Thyroid gland (tissue), 4 donors: Measurements from ENCODE around the gene UNC13A. TPM values are rescaled to one million over a fixed set of nuclear protein-coding genes. Genes with fewer than 3 reads are reported as not detected.

Experiments
- DNase-seq, 2 donors: peaks; one replicate each; pipeline ENCODE4 v3.0.0-alpha.2; 2019
- H3K27ac ChIP-seq, 3 donors: fragments of 200-600 bp; sonication (generic); 1 replicate in 2 of 3; 2 replicates in 1 of 3; pipeline ENCODE4 v1.5.1; 2016 to 2019; ENCODE audit warnings: mild to moderate bottlenecking in 1 of 3, moderate library complexity in 1 of 3
- H3K27me3 ChIP-seq: fragments of 200-600 bp; sonication (generic); one replicate; pipeline ENCODE4 v1.5.1; 2019
- H3K36me3 ChIP-seq, 2 donors: fragments of 200-600 bp; sonication (generic); one replicate each; pipeline ENCODE4 v1.5.1; 2016 to 2019
- H3K4me1 ChIP-seq, 2 donors: fragments of 200-600 bp; sonication (generic); one replicate each; pipeline ENCODE4 v1.5.1; 2017 to 2019
- H3K4me3 ChIP-seq, 3 donors: fragments of 200-600 bp; sonication (generic); replicated peaks in 1 of 3; 1 replicate in 2 of 3; 2 replicates in 1 of 3; pipeline ENCODE4 v1.5.1; 2016; ENCODE audit warnings: mild to moderate bottlenecking in 1 of 3
- H3K9me3 ChIP-seq: fragments of 200-600 bp; sonication (generic); one replicate; pipeline ENCODE4 v1.5.1; 2017
- POLR2A ChIP-seq, 2 donors: fragments of 450-650 bp; IDR thresholded peaks; one replicate each; pipeline ENCODE4 v1.6.1; 2017; ENCODE audit warnings: antibody characterized with exemption in 2 of 2, mild to moderate bottlenecking in 2 of 2, moderate library complexity in 1 of 2
- WGBS, 2 donors: methylation state at CpG; one replicate each; pipeline ENCODE4 v1.1.5; 2017; 5-methylcytosine and 5-hydroxymethylcytosine counted together
- intact Hi-C: fragments of 100-400 bp; cut with DNase I; formaldehyde crosslinking; loops from one replicate; pipeline ENCODE4 v1.15.1; 2023
- total RNA-seq, 4 donors: library from RNA; depleted of rRNA; stranded (reverse); fragments of >200 nt; gene quantifications; one replicate each; pipeline ENCODE4 v1.2.3, GENCODE V29; 2016
- TF ChIP-seq, protein P1 (sequence below), 6 experiments: fragments of 200-600 bp in 3 of 6; fragments of 450-650 bp in 3 of 6; sonication (generic) in 3 of 6; IDR thresholded peaks; one replicate each; pipeline ENCODE4 v1.5.1; 2016 to 2019; ENCODE audit warnings: antibody characterized with exemption in 6 of 6, mild to moderate bottlenecking in 2 of 6, inconsistent platforms in 1 of 6, moderate library complexity in 1 of 6

UNC13A gene
- total RNA-seq, 4 donors from 2014 or later: under 0.01 to 2.7 (median 0.21) TPM

DNA sequence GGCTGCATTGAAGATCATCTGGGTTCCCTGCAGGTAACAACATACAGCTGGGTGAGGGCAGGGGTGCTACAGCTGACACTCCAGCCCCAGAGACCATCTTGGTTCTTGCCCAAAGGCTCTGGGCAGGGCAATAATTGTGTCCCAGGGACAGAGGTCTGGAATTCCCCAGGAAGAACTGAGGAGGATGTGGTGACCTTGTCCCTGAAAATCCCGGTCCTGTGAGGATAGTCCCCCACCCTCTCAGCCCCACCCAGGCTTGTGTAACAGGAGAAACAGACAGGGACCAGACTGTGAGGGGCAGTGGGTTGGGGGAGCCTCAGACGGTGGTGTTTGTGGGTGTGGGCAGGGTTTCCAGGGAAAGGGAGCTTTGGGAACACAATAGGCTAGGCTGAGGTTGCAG lies 69.2 kb downstream of the UNC13A start:
- no peak for TF ChIP-seq POLR2A (IDR thresholded peaks at IDR 0.05)
- TF ChIP-seq, protein P1, sequence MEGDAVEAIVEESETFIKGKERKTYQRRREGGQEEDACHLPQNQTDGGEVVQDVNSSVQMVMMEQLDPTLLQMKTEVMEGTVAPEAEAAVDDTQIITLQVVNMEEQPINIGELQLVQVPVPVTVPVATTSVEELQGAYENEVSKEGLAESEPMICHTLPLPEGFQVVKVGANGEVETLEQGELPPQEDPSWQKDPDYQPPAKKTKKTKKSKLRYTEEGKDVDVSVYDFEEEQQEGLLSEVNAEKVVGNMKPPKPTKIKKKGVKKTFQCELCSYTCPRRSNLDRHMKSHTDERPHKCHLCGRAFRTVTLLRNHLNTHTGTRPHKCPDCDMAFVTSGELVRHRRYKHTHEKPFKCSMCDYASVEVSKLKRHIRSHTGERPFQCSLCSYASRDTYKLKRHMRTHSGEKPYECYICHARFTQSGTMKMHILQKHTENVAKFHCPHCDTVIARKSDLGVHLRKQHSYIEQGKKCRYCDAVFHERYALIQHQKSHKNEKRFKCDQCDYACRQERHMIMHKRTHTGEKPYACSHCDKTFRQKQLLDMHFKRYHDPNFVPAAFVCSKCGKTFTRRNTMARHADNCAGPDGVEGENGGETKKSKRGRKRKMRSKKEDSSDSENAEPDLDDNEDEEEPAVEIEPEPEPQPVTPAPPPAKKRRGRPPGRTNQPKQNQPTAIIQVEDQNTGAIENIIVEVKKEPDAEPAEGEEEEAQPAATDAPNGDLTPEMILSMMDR (IDR thresholded peaks at IDR 0.05): no peak
- Histone ChIP-seq H3K4me1 (no peaks in the 10 kb centered on the region), H3K36me3 (no peaks in the 10 kb centered on the region), H3K27me3 (no peaks in the 10 kb centered on the region), H3K9me3 (no peaks in the 10 kb centered on the region), H3K27ac (no peak overlapping the region), H3K4me3 (no peak overlapping the region)
- intact Hi-C loops: no loop called here
- 10 to 26% methylated on average over 2 of the region's 2 CpGs for WGBS, 2 donors
- DNase-seq: no peak

DNA sequence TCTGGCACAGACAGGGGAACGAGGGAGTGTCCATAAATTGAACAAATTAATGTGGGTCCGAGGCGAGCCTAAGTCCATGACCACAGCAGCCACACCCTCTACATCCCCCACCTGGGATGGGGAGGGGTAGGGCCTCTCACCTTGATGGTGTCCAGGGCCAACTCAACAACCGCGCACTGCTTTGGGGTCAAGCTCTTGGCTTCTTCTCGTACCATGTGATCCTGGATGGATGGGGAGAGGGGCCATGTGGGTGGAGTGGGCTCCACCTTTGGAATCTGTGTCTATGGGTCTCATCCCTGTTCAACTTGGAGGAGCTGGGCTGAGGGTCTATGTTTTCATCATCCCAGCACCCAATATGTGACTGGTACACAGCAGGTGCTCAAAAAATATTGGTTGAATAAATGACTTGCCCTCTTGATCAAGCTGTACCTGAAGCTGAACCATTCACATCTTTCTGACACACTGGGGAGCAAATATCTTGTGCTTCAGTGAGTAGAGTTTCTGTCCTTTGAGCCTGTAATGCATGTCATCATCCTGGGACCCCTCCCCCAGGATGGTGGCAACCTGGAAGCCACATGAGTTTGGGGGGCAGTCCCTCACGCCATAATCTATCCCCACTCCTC lies 69.8 kb downstream of the UNC13A start:
- no peak for DNase-seq
- intact Hi-C loops: no loop called here
- H3K27me3 ChIP-seq: no peaks in the 10 kb centered on the region
- H3K9me3 ChIP-seq: no peaks in the 10 kb centered on the region
- WGBS, 2 donors: 84 to 85% methylated on average over 7 of the region's 7 CpGs
- H3K4me3 ChIP-seq: no peak overlapping the region
- no peaks in the 10 kb centered on the region for H3K36me3 ChIP-seq
- TF ChIP-seq POLR2A (IDR thresholded peaks at IDR 0.05): no peak
- TF ChIP-seq, protein P1 (IDR thresholded peaks at IDR 0.05): no peak
- H3K27ac ChIP-seq: no peak overlapping the region
- H3K4me1 ChIP-seq: no peaks in the 10 kb centered on the region

DNA sequence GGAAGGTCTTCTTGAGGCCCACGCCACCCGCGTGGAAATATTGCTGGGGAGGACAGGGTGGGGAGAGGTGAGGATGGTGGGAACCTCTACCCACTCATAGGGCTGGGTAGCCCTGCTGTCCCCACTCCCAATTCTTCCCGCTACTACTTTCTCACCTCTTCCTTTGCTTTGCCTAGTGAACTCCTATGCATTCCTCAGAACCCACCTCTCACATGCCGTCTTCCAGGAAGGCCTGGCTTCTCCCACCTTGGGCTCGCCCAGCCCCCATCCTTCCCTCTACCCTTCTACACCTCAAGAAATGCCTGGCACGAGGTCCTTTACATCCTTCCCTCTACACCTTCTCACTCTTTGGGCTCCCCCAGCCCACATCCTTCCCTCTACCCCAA lies 70.4 kb downstream of the UNC13A start:
- Histone ChIP-seq H3K27ac (no peak overlapping the region), H3K4me1 (no peaks in the 10 kb centered on the region), H3K36me3 (no peaks in the 10 kb centered on the region), H3K4me3 (no peak overlapping the region), H3K9me3 (no peaks in the 10 kb centered on the region), H3K27me3 (no peaks in the 10 kb centered on the region)
- 89 to 91% methylated on average over 7 of the region's 7 CpGs for WGBS, 2 donors
- intact Hi-C loops: no loop called here
- no peak for DNase-seq
- TF ChIP-seq, protein P1 (IDR thresholded peaks at IDR 0.05): no peak
- TF ChIP-seq POLR2A (IDR thresholded peaks at IDR 0.05): no peak

DNA sequence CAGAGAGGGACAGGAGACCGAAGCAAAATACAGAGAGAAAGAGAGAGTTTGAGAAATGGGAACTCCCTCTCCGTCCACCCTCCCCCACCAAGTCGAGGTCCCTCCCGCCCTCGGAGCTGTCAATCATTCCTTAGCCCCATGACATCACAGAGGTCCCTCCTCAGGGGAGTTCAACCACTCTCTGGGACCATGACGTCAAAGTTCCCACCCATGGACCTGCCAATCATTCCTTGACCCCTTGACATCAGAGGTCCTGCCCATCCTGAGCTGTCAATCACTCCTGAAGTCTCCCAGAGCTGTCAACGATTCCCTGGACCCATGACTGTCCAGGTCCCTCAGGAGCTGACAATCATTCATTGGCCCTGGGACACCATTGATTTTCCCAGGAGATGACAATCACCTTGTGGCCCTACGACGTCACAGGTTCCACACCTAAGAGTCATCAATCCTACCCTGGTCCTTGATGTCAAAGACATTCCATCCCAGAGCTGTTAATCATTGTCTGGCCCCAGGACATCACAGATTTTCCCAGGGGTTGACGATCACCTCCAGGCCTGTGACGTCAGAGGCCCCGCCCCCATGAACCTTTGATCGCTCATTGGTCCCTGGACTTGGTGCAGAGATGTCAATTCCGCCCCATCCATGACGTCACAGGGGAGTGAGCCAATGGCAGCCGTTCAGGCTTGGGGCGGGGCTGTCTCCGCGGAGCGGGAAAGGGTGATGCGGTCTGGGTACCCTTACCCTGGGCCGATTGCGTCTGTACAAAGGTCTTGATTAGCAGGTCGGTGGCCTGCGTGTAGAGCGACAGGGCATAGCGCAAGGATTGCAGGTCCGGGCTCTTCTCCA lies 71.0 kb downstream of the UNC13A start:
- TF ChIP-seq POLR2A (IDR thresholded peaks at IDR 0.05): no peak
- H3K36me3 ChIP-seq: no peaks in the 10 kb centered on the region
- 69 to 70% methylated on average over 27 of the region's 28 CpGs for WGBS, 2 donors
- H3K9me3 ChIP-seq: no peaks in the 10 kb centered on the region
- DNase-seq: no peak
- intact Hi-C loops: no loop called here
- no peaks in the 10 kb centered on the region for H3K27me3 ChIP-seq
- H3K27ac ChIP-seq: no peak overlapping the region
- no peak overlapping the region for H3K4me3 ChIP-seq
- no peaks in the 10 kb centered on the region for H3K4me1 ChIP-seq

DNA sequence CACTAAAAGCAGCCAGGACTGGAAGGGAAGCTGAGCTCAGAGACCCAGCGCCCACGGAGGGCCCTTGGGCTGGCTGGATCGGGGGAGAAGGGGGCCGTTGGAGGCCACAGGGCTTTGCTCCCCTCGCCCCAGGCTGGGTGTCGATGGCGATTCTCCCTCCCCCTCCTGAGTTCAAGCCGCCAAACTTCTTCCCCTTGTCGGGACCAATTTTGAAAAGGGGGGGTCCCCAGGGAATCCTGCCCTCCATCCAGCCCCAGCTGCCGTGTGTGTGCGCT lies 71.5 kb downstream of the UNC13A start:
- 11 to 23% methylated on average over 8 to 11 of the region's 11 CpGs for WGBS, 2 donors
- Histone ChIP-seq H3K9me3 (no peaks in the 10 kb centered on the region), H3K4me1 (no peaks in the 10 kb centered on the region), H3K4me3 (no peak overlapping the region), H3K27ac (no peak overlapping the region), H3K36me3 (no peaks in the 10 kb centered on the region), H3K27me3 (no peaks in the 10 kb centered on the region)
- intact Hi-C loops: no loop called here
- DNase-seq: no peak
- TF ChIP-seq, protein P1 (IDR thresholded peaks at IDR 0.05): no peak
- no peak for TF ChIP-seq POLR2A (IDR thresholded peaks at IDR 0.05)
